ENCODE data around the gene LYZL2. TPM values are rescaled to one million over a fixed set of nuclear protein-coding genes. Genes with fewer than 3 reads are reported as not detected.
"Not testable (repeated sequence)": the region's sequence is repeated elsewhere in the genome, so short reads cannot be mapped to it uniquely, and the experiment has no call there.

Gene LYZL2
- total RNA-seq, 1 experiment from 2014 or later: not detected

GRCh38 chr10:30656233-30656632 is 26.7 kb upstream of the LYZL2 start:
- CTCF ChIA-PET: no interaction called here
- Mint-ChIP-seq H3K4me3 (ENCODE audit: unreplicated experiment) (no peak overlapping the region), H3K9me3 (ENCODE audit: unreplicated experiment) (peaks cover 7% of the 10 kb centered on the region), H3K4me1 (ENCODE audit: insufficient read depth, unreplicated experiment) (no peaks in the 10 kb centered on the region), H3K36me3 (ENCODE audit: insufficient read depth, unreplicated experiment) (no peaks in the 10 kb centered on the region), H3K27ac (ENCODE audit: low read depth, unreplicated experiment) (no peak overlapping the region), H3K27me3 (ENCODE audit: insufficient read depth, unreplicated experiment) (peaks cover 55% of the 10 kb centered on the region)
- DNase-seq (ENCODE audit: unreplicated experiment): no peak
- intact Hi-C loops (cut with micrococcal nuclease): no loop called here
- BruUV-seq (replicated peaks): no TSS peak
- no peak for TF ChIP-seq CTCF (IDR thresholded peaks at IDR 0.05; ENCODE audit: unreplicated experiment)
- POLR2A ChIA-PET: no interaction called here

- not testable (repeated sequence) for H3K36me3 Mint-ChIP-seq (ENCODE audit: insufficient read depth, unreplicated experiment)
Observed at GRCh38 chr10:30655001-30655400, 25.4 kb upstream of the LYZL2 start.

GRCh38 chr10:30651470-30652397 is 22.2 kb upstream of the LYZL2 start:
- DNase-seq (ENCODE audit: unreplicated experiment); intact Hi-C loops (cut with micrococcal nuclease); BruUV-seq (replicated peaks); H3K4me1 Mint-ChIP-seq (ENCODE audit: insufficient read depth, unreplicated experiment); H3K9me3 Mint-ChIP-seq (ENCODE audit: unreplicated experiment); H3K4me3 Mint-ChIP-seq (ENCODE audit: unreplicated experiment); POLR2A ChIA-PET; H3K36me3 Mint-ChIP-seq (ENCODE audit: insufficient read depth, unreplicated experiment); H3K27ac Mint-ChIP-seq (ENCODE audit: low read depth, unreplicated experiment): not testable (repeated sequence)
- H3K27me3 Mint-ChIP-seq (ENCODE audit: insufficient read depth, unreplicated experiment): peaks cover 41% of the 10 kb centered on the region
- CTCF ChIA-PET: interaction anchor here (0.7 to 1.5 kb wide), 2 partner anchors 12 to 191 kb away, joined by 3 to 8 read pairs; no protein-coding TSS in a partner anchor

More at GRCh38 chr10:30655001-30655400, 25.4 kb upstream of the LYZL2 start:
- CTCF ChIA-PET: interaction anchor here (2.5 kb wide), 1 partner anchor 15 kb away, joined by 12 read pairs; no protein-coding TSS in a partner anchor
- H3K4me1 Mint-ChIP-seq (ENCODE audit: insufficient read depth, unreplicated experiment); H3K9me3 Mint-ChIP-seq (ENCODE audit: unreplicated experiment); BruUV-seq (replicated peaks); DNase-seq (ENCODE audit: unreplicated experiment); H3K4me3 Mint-ChIP-seq (ENCODE audit: unreplicated experiment); H3K27ac Mint-ChIP-seq (ENCODE audit: low read depth, unreplicated experiment); intact Hi-C loops (cut with micrococcal nuclease); POLR2A ChIA-PET: not testable (repeated sequence)
- H3K27me3 Mint-ChIP-seq (ENCODE audit: insufficient read depth, unreplicated experiment): peaks cover 55% of the 10 kb centered on the region

GRCh38 chr10:30647089-30647488 is 17.5 kb upstream of the LYZL2 start:
- Mint-ChIP-seq H3K27me3 (ENCODE audit: insufficient read depth, unreplicated experiment) (peaks cover 35% of the 10 kb centered on the region), H3K9me3 (ENCODE audit: unreplicated experiment) (no peaks in the 10 kb centered on the region), H3K36me3 (ENCODE audit: insufficient read depth, unreplicated experiment) (no peaks in the 10 kb centered on the region), H3K4me3 (ENCODE audit: unreplicated experiment) (no peak overlapping the region), H3K4me1 (ENCODE audit: insufficient read depth, unreplicated experiment) (peaks cover 8% of the 10 kb centered on the region), H3K27ac (ENCODE audit: low read depth, unreplicated experiment) (peak overlapping the region; percentile 43)
- TF ChIP-seq CTCF (IDR thresholded peaks at IDR 0.05; ENCODE audit: unreplicated experiment): no peak
- intact Hi-C loops (cut with micrococcal nuclease): no loop called here
- ChIA-PET POLR2A (no interaction called here), CTCF (interaction anchor here (0.7 to 1.0 kb wide), 2 partner anchors 8 to 24 kb away, joined by 3 to 5 read pairs; no protein-coding TSS in a partner anchor)
- BruUV-seq (replicated peaks): no TSS peak
- DNase-seq (ENCODE audit: unreplicated experiment): no peak

GRCh38 chr10:30645340-30645827 is 15.8 kb upstream of the LYZL2 start:
- Mint-ChIP-seq H3K36me3 (ENCODE audit: insufficient read depth, unreplicated experiment) (no peaks in the 10 kb centered on the region), H3K4me3 (ENCODE audit: unreplicated experiment) (no peak overlapping the region), H3K4me1 (ENCODE audit: insufficient read depth, unreplicated experiment) (peaks cover 8% of the 10 kb centered on the region), H3K27ac (ENCODE audit: low read depth, unreplicated experiment) (no peak overlapping the region), H3K9me3 (ENCODE audit: unreplicated experiment) (no peaks in the 10 kb centered on the region), H3K27me3 (ENCODE audit: insufficient read depth, unreplicated experiment) (peaks cover 35% of the 10 kb centered on the region)
- ChIA-PET CTCF (no interaction called here), POLR2A (no interaction called here)
- TF ChIP-seq CTCF (IDR thresholded peaks at IDR 0.05; ENCODE audit: unreplicated experiment): no peak
- intact Hi-C loops (cut with micrococcal nuclease): no loop called here
- DNase-seq (ENCODE audit: unreplicated experiment): no peak
- BruUV-seq (replicated peaks): no TSS peak

- H3K27me3 Mint-ChIP-seq (ENCODE audit: insufficient read depth, unreplicated experiment): peaks cover 35% of the 10 kb centered on the region
- H3K9me3 Mint-ChIP-seq (ENCODE audit: unreplicated experiment); H3K4me3 Mint-ChIP-seq (ENCODE audit: unreplicated experiment); H3K27ac Mint-ChIP-seq (ENCODE audit: low read depth, unreplicated experiment); intact Hi-C loops (cut with micrococcal nuclease); BruUV-seq (replicated peaks); H3K36me3 Mint-ChIP-seq (ENCODE audit: insufficient read depth, unreplicated experiment); POLR2A ChIA-PET; DNase-seq (ENCODE audit: unreplicated experiment); H3K4me1 Mint-ChIP-seq (ENCODE audit: insufficient read depth, unreplicated experiment): not testable (repeated sequence)
- CTCF ChIA-PET: interaction anchor here (1.1 kb wide), 1 partner anchor 10 kb away, joined by 4 read pairs; no protein-coding TSS in a partner anchor
Observed at GRCh38 chr10:30644408-30644861, 14.9 kb upstream of the LYZL2 start.

All from MCF 10A (cell line).